ENCODE measurements around the gene FAM241A.
A peak's percentile ranks its signal among the peaks of the same experiment; 100 is the strongest.

FAM241A gene

DNA sequence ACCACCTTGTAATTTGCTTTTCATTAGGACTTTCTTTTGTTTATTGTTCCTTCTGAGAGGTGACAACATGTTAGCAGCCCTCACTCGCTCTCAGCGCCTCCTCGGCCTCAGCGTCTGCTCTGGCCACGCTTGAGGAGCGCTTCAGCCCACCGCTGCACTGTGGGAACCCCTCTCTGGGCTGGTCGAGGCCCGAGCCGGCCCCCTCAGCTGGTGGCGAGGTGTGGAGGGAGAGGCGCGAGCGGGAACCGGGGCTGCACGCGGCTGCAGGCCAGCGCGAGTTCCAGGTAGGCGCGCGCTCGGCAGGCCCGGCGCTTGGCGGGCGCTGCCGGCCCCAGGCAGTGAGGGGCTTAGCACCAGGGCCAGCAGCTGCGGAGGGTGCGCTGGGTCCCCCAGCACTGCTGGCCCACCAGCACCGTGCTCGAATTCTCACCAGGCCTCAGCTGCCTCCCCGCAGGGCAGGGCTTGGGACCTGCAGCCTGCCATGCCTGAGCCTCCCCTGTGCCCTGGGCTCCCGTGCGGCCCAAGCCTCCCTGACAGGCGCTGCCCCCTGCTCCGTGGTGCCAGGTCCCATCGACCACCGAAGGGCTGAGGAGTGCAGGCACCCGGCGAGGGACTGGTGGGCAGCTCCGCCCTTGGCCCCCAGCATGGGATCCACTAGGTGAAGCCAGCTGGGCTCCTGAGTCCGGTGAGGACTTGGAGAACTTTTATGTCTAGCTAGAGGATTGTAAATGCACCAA is 77.1 kb downstream of the FAM241A start:
- no peak for DNase-seq

DNA sequence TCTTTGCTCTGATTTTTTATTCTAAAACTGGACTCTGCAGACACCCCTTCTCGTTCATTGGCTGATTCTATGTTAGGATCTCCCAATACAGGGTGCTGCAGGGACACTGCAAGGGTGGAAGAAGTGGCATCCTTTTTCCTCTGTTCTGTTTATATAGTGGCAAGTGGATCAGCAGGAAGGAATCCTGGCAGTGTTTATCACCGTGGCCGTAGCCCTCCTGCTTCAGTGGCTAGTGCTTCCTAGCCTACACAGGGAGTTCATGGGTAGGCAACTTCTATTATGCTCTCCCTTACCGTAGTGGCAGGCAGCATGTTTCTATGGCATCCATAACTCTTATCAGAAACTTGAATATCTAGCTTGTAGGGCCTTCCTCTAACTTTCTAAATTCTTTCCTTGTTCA is 79.9 kb downstream of the FAM241A start:
- no peak for DNase-seq

DNA sequence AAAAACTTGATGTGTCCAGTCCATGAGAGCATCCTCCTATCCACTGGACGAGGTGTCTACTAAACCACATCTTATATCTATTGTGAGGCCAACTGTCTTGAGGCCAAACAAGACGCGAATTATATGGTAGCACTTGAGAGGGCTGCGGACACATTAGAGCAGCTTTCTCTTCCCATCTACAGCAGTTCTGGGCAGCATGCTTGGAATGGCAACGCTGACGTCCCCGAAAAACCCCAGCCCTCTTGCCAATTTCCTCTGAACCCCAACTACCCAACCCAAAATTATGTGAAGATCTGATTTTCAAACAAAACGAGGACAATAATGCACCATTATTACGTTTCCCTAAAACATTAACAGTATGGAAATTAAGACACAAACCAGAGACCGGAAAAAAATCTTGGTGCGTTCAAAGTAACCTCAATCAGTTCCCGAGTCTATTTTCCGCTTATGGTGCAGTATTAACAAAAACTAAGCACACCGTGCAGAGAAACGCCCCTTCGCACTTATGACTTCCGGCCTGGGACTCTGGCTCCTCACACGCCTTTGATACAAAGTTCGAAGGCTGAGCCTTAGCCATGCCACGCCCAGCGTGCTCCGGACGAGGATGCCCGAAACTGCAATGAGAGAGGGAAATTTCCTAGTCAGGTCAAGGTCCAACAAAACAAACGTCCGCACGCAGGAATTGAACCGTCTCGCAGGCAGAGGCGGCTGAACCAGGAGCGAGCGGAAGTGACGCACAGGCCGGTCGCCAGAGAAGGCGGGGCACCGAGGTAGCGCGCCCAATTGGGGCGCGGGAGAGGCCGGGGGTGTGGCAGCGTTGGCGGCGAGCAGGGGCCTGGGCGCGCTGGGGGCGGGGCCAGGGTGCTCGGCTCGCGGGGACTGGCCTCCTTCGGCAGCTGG is 85.9 kb downstream of the FAM241A start:
- DNase-seq = peak; percentile 84

DNA sequence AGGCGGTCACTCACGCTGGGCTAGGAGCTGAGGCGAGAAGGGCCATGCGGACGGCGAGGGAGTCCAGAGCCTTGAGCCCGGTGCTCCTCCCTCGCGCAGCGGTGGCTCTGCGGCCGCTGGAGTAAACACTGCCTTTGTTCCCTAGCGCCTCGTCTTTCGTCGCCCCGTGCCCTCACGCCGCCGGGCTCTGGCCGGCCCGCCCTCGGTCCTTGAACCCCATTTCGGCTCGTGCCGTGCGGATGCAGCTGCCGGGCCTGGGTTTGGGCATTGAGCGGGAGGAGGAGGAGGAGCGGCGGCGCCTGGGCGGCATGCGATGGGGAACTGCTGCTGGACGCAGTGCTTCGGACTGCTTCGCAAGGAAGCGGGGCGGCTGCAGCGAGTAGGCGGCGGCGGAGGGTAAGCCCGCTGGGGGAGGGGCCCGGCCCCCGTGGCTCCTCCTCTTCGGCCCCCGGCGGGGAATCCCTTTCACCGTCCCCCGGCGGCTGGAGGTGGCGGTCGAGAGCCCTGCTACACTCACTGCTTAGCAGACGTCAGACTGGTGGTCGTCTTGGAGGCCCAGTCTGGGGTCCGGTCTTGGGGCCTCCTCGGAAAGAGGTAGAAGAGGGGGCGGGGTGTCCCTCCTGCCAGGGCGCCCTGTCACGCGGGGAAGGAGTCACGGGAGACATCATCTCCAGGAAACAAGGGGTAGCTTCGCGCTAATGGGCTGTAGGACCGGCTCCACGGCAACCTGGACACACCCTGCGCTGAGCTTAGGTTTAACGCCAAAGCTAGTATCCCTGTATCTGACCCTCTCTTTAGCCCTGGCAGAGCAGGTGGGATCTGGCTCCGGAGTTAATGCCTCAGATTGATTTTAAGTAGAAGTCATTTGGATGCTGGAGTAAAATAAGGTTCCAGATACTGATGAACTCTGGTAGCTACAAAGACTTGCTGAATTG is 86.8 kb downstream of the FAM241A start, which contains the start of gene AP1AR:
Gene AP1AR (plus strand): TSS at position 9 of the 935 bp plus-strand sequence. CDS start 305 bp downstream, at position 314.
- peak; percentile 22 for DNase-seq

DNA sequence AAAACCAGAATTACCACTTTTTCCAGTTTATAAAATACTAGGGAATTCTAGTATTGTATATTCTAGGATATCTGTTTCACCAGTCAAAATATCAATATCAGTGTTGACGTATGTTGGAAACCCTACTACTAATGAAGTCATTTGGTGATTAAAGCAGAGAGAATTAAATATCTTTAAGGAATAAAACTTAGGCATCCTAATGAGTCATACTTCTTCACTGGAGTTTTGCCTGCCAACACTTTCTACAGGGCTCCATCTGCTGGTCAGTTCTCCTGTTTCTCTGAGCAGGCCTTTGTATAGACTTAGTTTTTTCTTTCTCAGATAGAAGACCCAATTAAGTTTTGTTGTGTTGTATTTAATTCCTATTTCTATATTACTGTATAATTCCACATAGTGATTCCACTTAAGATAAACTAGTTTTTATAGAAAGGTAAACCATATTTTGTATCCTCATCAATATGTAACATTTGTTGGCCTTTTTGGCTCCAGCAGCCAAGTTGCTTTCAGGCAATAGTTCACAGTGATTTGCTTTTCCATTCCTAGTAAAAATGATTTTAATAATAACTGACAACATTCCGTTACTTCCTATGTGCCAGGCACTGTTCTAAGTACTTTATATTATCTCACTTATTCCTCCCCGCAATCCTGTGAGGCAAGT is 89.8 kb downstream of the FAM241A start:
- peak; percentile 35 for DNase-seq

DNA sequence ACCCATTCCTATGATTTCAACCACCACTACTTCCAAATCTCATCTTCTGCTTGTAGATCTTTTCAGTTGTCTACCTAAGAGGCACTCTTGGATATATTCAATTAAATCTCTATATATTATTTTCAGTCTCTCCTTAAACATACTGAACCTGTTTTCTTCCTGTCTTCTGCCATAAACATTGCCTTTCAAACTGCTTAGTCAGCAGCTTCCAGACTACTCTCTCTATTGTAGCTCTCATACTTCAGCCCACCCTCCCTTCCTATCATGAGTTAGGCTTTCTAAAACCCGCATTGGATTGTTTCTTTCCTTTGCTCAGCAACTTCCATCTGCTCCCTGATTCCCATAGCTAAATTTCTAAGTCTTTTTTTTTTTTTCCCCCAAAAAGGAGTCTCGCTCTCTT is 90.8 kb downstream of the FAM241A start:
- no peak for DNase-seq

DNA sequence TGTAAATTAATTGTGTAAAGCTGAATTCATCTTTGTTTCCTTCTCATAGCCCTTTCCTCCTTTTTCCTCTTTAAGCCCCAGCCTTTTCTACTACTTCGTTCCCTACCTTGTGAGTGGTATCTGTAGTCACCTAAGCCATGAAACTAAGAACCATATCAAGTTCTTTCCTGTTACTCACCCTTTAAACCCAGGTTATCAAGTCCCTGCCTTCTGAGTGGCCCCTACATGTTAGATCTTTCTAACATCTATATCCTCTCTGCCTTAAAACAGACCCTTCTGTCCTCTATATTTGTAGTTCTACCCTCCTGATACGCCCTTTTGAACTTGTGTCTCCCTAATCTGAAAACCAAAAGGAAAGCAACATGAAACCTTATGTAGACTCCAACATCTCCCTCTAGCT is 93.6 kb downstream of the FAM241A start:
- DNase-seq = no peak

Data from DMS 273 treated with DMSO at 0.1 percent for 48 hours (cell line).